ENCODE data around the gene NPTX1. TPM values are rescaled to one million over a fixed set of nuclear protein-coding genes. Genes with fewer than 3 reads are reported as not detected.
A peak's percentile ranks its signal among the peaks of the same experiment; 100 is the strongest.

Gene NPTX1
- total and polyA plus RNA-seq, 9 of the 15 experiments (the other 6 are each of a cell fraction or from before 2014, with no cell fraction given), result 0.04 TPM; not detected in 8

DNA sequence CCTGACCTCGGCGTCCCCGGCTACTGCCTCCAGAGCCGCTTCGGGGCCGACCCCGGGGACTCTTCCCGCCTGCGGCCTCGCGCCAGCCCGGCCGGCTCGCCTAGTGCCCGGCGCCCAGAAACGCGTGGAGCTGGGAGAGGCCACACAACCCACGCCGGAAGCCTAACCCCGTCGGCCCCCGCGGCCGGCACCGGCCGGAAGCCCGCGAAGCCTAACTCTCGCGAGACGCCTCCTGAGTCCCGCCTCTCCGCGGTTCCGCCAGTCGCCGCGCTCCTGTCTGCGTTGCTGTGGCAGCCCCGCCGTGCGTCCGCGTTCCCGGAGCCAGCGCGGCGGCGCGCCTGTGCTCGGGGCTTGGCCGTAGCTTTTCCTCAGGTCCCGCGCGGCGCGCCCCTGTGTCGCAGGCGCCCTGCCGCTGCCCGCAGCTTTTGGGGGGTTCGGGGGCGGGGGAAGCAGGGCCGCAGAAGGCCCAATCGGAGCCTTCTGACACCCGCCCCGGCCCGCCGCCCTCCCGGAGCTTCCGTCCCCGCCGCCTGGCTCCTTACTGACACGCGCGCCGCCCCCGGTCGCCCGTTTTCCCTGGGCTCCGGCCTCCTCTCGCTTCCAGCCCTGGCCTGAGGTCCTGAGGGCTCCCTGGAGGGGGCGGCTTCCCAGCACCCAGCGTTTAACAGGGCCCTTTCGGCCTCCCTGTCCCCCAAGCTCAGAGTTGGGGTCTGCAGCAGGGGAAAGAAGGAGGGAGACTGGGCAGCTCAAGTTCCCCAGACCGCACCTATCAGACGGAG, 21.7 kb downstream of the NPTX1 start (continued):
- TF ChIP-seq PCBP1 (IDR thresholded peaks at IDR 0.05; ENCODE audit: low read depth, low read length, poor library complexity, severe bottlenecking), result peak; percentile 50
- TF ChIP-seq, protein P1, sequence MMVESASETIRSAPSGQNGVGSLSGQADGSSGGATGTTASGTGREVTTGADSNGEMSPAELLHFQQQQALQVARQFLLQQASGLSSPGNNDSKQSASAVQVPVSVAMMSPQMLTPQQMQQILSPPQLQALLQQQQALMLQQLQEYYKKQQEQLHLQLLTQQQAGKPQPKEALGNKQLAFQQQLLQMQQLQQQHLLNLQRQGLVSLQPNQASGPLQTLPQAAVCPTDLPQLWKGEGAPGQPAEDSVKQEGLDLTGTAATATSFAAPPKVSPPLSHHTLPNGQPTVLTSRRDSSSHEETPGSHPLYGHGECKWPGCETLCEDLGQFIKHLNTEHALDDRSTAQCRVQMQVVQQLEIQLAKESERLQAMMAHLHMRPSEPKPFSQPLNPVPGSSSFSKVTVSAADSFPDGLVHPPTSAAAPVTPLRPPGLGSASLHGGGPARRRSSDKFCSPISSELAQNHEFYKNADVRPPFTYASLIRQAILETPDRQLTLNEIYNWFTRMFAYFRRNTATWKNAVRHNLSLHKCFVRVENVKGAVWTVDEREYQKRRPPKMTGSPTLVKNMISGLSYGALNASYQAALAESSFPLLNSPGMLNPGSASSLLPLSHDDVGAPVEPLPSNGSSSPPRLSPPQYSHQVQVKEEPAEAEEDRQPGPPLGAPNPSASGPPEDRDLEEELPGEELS (CRISPR knock-in tag; IDR thresholded peaks at IDR 0.05; ENCODE audit: borderline replicate concordance), result no peak; the same call in 1 of the 2 replicates
- TF ChIP-seq POLR2AphosphoS2 (IDR thresholded peaks at IDR 0.05; ENCODE audit: low read length), result no peak
- TF ChIP-seq DIDO1 (tag; IDR thresholded peaks at IDR 0.05; ENCODE audit: low read depth), result no peak
- TF ChIP-seq, protein P2, sequence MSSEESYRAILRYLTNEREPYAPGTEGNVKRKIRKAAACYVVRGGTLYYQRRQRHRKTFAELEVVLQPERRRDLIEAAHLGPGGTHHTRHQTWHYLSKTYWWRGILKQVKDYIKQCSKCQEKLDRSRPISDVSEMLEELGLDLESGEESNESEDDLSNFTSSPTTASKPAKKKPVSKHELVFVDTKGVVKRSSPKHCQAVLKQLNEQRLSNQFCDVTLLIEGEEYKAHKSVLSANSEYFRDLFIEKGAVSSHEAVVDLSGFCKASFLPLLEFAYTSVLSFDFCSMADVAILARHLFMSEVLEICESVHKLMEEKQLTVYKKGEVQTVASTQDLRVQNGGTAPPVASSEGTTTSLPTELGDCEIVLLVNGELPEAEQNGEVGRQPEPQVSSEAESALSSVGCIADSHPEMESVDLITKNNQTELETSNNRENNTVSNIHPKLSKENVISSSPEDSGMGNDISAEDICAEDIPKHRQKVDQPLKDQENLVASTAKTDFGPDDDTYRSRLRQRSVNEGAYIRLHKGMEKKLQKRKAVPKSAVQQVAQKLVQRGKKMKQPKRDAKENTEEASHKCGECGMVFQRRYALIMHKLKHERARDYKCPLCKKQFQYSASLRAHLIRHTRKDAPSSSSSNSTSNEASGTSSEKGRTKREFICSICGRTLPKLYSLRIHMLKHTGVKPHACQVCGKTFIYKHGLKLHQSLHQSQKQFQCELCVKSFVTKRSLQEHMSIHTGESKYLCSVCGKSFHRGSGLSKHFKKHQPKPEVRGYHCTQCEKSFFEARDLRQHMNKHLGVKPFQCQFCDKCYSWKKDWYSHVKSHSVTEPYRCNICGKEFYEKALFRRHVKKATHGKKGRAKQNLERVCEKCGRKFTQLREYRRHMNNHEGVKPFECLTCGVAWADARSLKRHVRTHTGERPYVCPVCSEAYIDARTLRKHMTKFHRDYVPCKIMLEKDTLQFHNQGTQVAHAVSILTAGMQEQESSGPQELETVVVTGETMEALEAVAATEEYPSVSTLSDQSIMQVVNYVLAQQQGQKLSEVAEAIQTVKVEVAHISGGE (CRISPR knock-in tag; IDR thresholded peaks at IDR 0.05), result peak in 2 of 3 experiments; percentile 65 to 93; a peak in 3 of 6 replicates
- peak; percentile 85 for TF ChIP-seq POLR2B (IDR thresholded peaks at IDR 0.05; ENCODE audit: low read depth, partially characterized antibody)
- TF ChIP-seq C11orf30 (IDR thresholded peaks at IDR 0.05; ENCODE audit: low read depth), result peak; percentile 67
- TF ChIP-seq, protein P3, sequence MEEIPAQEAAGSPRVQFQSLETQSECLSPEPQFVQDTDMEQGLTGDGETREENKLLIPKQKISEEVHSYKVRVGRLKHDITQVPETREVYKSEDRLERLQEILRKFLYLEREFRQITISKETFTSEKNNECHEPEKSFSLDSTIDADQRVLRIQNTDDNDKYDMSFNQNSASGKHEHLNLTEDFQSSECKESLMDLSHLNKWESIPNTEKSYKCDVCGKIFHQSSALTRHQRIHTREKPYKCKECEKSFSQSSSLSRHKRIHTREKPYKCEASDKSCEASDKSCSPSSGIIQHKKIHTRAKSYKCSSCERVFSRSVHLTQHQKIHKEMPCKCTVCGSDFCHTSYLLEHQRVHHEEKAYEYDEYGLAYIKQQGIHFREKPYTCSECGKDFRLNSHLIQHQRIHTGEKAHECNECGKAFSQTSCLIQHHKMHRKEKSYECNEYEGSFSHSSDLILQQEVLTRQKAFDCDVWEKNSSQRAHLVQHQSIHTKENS (CRISPR knock-in tag; IDR thresholded peaks at IDR 0.05), result no peak
- TF ChIP-seq ZNF274 (IDR thresholded peaks at IDR 0.05; ENCODE audit: borderline replicate concordance, low read depth, low read length), result no peak; the same call in 1 of the 2 replicates
- TF ChIP-seq GTF2A2 (tag; IDR thresholded peaks at IDR 0.05), result 0 out of 2 replicates have a peak, but pooled peaks have one; percentile 4
- 0 out of 2 replicates have a peak, but pooled peaks have one; percentile 14 for TF ChIP-seq KLF1 (tag; IDR thresholded peaks at IDR 0.05)
- TF ChIP-seq ZNF830 (CRISPR knock-in tag; IDR thresholded peaks at IDR 0.05), result 0 out of 2 replicates have a peak, but pooled peaks have one; percentile 39
- peak; percentile 79 for TF ChIP-seq POLR2AphosphoS5 (IDR thresholded peaks at IDR 0.05; ENCODE audit: control insufficient read depth, insufficient read depth, low read depth, low read length)
- TF ChIP-seq, protein P4, sequence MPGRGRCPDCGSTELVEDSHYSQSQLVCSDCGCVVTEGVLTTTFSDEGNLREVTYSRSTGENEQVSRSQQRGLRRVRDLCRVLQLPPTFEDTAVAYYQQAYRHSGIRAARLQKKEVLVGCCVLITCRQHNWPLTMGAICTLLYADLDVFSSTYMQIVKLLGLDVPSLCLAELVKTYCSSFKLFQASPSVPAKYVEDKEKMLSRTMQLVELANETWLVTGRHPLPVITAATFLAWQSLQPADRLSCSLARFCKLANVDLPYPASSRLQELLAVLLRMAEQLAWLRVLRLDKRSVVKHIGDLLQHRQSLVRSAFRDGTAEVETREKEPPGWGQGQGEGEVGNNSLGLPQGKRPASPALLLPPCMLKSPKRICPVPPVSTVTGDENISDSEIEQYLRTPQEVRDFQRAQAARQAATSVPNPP (IDR thresholded peaks at IDR 0.05; ENCODE audit: borderline replicate concordance, insufficient read depth, insufficient read length), result no peak
- peak; percentile 87; the same call in 1 of the 2 replicates for TF ChIP-seq CTBP1 (IDR thresholded peaks at IDR 0.05; ENCODE audit: borderline replicate concordance)
- TF ChIP-seq SRSF7 (optimal IDR thresholded peaks at IDR 0.05; ENCODE audit: low read depth, low read length), result no peak
- no peak for TF ChIP-seq NCOA4 (IDR thresholded peaks at IDR 0.05; ENCODE audit: partially characterized antibody)
- no peak; the same call in 1 of the 2 replicates for TF ChIP-seq SOX6 (IDR thresholded peaks at IDR 0.05)
